K562 (cell line): ENCODE measurements around the gene ALDH9A1. TPM values are rescaled to one million over a fixed set of nuclear protein-coding genes. Genes with fewer than 3 reads are reported as not detected.

ENCODE experiments used
- ATAC-seq: fragments of 200-7000 bp; cut with Tn5 transposase; 3 replicates; pipeline ENCODE4 v1.9.1; 2020; ENCODE audit warnings: moderate library complexity
- BruUV-seq: library from RNA; stranded (reverse); fragments of 400-500 nt; replicated peaks from 2 replicates; lab custom pipeline; 2021; lab: Mats Ljungman, UMichigan
- CTCF ChIA-PET: fragments of 300-600 bp; formaldehyde crosslinking; extraction: SDS; loops from one replicate; lab custom pipeline; 2021; ENCODE audit warnings: low intra/inter-chr PET ratio; lab: Yijun Ruan, JAX
- POLR2A ChIA-PET: fragments of 300-600, 350-650 bp; sonication (Branson Sonifier 250); formaldehyde crosslinking; extraction: SDS; loops from one replicate; lab custom pipeline; 2021; ENCODE audit warnings: antibody characterized with exemption, inconsistent platforms; lab: Yijun Ruan, JAX
- DNase-seq, 4 experiments: peaks; one replicate each; pipeline versions ENCODE4 v3.0.0 to v3.0.0-alpha.2; 2011 to 2018; ENCODE audit warnings: low spot score in 3 of 4, mixed read lengths in 3 of 4; ENCODE audit errors: extremely low read depth in 1 of 4
- FAIRE-seq: peaks from 2 replicates; lab custom pipeline; 2011; peaks lifted over from hg19 to GRCh38; lab: Jason Lieb, UNC
- H2AFZ ChIP-seq: 2 replicates; pipeline ENCODE4 v1.6.0; 2011; ENCODE audit warnings: low read depth, low read length, control low read depth, inconsistent platforms
- H3K27ac ChIP-seq: fragments of 200-600 bp; 3 replicates; pipeline ENCODE4 v1.8.0; 2011; ENCODE audit warnings: low read depth, mild to moderate bottlenecking, control low read depth, inconsistent platforms, low read length, moderate library complexity, mixed read lengths; ENCODE audit errors: extremely low read depth
- H3K27me3 ChIP-seq, 2 experiments: fragments of 300-600 bp in 1 of 2; 2 replicates in 1 of 2; 3 replicates in 1 of 2; pipeline versions ENCODE4 v1.6.0 to v1.8.0; 2011; ENCODE audit warnings: inconsistent platforms in 2 of 2, low read length in 2 of 2, mild to moderate bottlenecking in 1 of 2, mixed read lengths in 1 of 2, moderate library complexity in 1 of 2; ENCODE audit not compliant: control insufficient read depth in 2 of 2, insufficient read depth in 2 of 2
- H3K36me3 ChIP-seq: fragments of 300-600 bp; 3 replicates; pipeline ENCODE4 v1.8.0; 2011; ENCODE audit warnings: mild to moderate bottlenecking, low read length, inconsistent platforms; ENCODE audit not compliant: control insufficient read depth, insufficient read depth
- H3K4me1 ChIP-seq, 2 experiments: fragments of 200-600 bp in 1 of 2; replicated peaks in 1 of 2; 2 replicates in 1 of 2; 3 replicates in 1 of 2; pipeline versions ENCODE4 v1.5.1 to v1.8.0; 2011; ENCODE audit warnings: inconsistent platforms in 2 of 2, low read length in 2 of 2, mild to moderate bottlenecking in 1 of 2, mixed read lengths in 1 of 2, moderate library complexity in 1 of 2; ENCODE audit not compliant: control insufficient read depth in 2 of 2, insufficient read depth in 2 of 2
- H3K4me2 ChIP-seq: 2 replicates; pipeline ENCODE4 v1.6.1; 2011; ENCODE audit warnings: low read length, control low read depth, inconsistent platforms, mixed read lengths; ENCODE audit not compliant: insufficient read depth
- H3K4me3 ChIP-seq: fragments of 200-600 bp; sonication (generic), shearing (Covaris generic); 2 replicates; pipeline ENCODE4 v1.5.1; 2016; ENCODE audit warnings: control low read depth, inconsistent platforms
- H3K79me2 ChIP-seq: fragments of 200-600 bp; 3 replicates; pipeline ENCODE4 v1.8.0; 2011; ENCODE audit warnings: low read length, inconsistent platforms; ENCODE audit not compliant: control insufficient read depth, insufficient read depth
- H3K9ac ChIP-seq, 2 experiments: 2 replicates each; pipeline versions ENCODE4 v1.6.0 to v1.6.1; 2011; ENCODE audit warnings: low read depth in 2 of 2, low read length in 2 of 2, control low read depth in 1 of 2, inconsistent platforms in 1 of 2, mild to moderate bottlenecking in 1 of 2, mixed read lengths in 1 of 2; ENCODE audit not compliant: insufficient read depth in 1 of 2
- H3K9me1 ChIP-seq: one replicate; pipeline ENCODE4 v1.6.0; 2011; ENCODE audit warnings: inconsistent platforms, mild to moderate bottlenecking, low read length, moderate library complexity; ENCODE audit not compliant: control insufficient read depth, insufficient read depth
- H3K9me3 ChIP-seq: replicated peaks from 2 replicates; pipeline ENCODE4 v1.5.1; 2011; ENCODE audit warnings: low read depth, low read length, inconsistent platforms; ENCODE audit not compliant: control insufficient read depth, insufficient read depth
- H4K20me1 ChIP-seq: replicated peaks from 2 replicates; pipeline ENCODE4 v1.6.1; 2011; ENCODE audit warnings: low read length, inconsistent platforms, mixed read lengths; ENCODE audit not compliant: control insufficient read depth, insufficient read depth
- CCAR2 ChIP-seq: fragments of 200-400 bp; formaldehyde crosslinking; IDR thresholded peaks from 2 replicates; pipeline ENCODE4 v1.6.1; 2017; ENCODE audit warnings: mild to moderate bottlenecking, low read depth, low read length
- FOXA1 ChIP-seq: fragments of 450-650 bp; IDR thresholded peaks from 2 replicates; pipeline ENCODE4 v1.6.1; 2016; ENCODE audit warnings: mild to moderate bottlenecking, borderline replicate concordance
- HMGN3 ChIP-seq: IDR thresholded peaks from 2 replicates; pipeline ENCODE4 v1.6.1; 2011; ENCODE audit warnings: borderline replicate concordance, low read depth, mild to moderate bottlenecking, mixed read lengths, low read length; ENCODE audit not compliant: insufficient read length; ENCODE audit errors: extremely low read depth
- IRF2 ChIP-seq: sonication (generic); formaldehyde crosslinking; IDR thresholded peaks from 2 replicates; pipeline ENCODE4 v1.8.1; 2022; ENCODE audit warnings: mild to moderate bottlenecking, missing genetic modification reagents
- JUN ChIP-seq, 2 experiments: sonication (generic) in 1 of 2; formaldehyde crosslinking in 1 of 2; IDR thresholded peaks; 2 replicates each; pipeline versions ENCODE4 v1.6.1 to v1.8.0; 2012 to 2022; ENCODE audit warnings: borderline replicate concordance in 2 of 2, mild to moderate bottlenecking in 2 of 2, improper control_type of control experiment in 1 of 2, low read depth in 1 of 2, low read length in 1 of 2, missing genetic modification reagents in 1 of 2
- KDM4B ChIP-seq, 2 experiments: fragments of 450-650 bp in 1 of 2; sonication (generic) in 1 of 2; IDR thresholded peaks; 2 replicates each; pipeline ENCODE4 v1.6.1; 2016 to 2017; ENCODE audit warnings: borderline replicate concordance in 2 of 2, antibody characterized with exemption in 1 of 2, low read depth in 1 of 2, mild to moderate bottlenecking in 1 of 2
- MYC ChIP-seq, 2 experiments: fragments of 250-450 bp in 1 of 2; sonication (Bioruptor Pico) in 1 of 2; IDR thresholded peaks; 2 replicates each; pipeline versions ENCODE4 v1.5.1 to v1.6.1; 2012 to 2021; ENCODE audit warnings: low read depth in 2 of 2, borderline replicate concordance in 1 of 2, improper control_type of control experiment in 1 of 2, low read length in 1 of 2, mild to moderate bottlenecking in 1 of 2, moderate library complexity in 1 of 2
- NR2F6 ChIP-seq: fragments of 450-650 bp; formaldehyde crosslinking; IDR thresholded peaks from 2 replicates; pipeline ENCODE4 v1.4.0; 2020; ENCODE audit warnings: mild to moderate bottlenecking
- PHF20 ChIP-seq: fragments of 450-650 bp; IDR thresholded peaks from 2 replicates; pipeline ENCODE4 v1.6.1; 2018; ENCODE audit not compliant: partially characterized antibody
- TAF9B ChIP-seq: fragments of 450-650 bp; IDR thresholded peaks from 2 replicates; pipeline ENCODE4 v1.6.1; 2018; ENCODE audit warnings: mild to moderate bottlenecking; ENCODE audit not compliant: partially characterized antibody
- ZBTB1 ChIP-seq: sonication (generic); formaldehyde crosslinking; IDR thresholded peaks from 2 replicates; pipeline ENCODE4 v1.8.1; 2023; ENCODE audit warnings: missing genetic modification reagents, low read depth, mild to moderate bottlenecking, borderline replicate concordance
- ZNF766 ChIP-seq: fragments of 200-800 bp; sonication (Bioruptor generic); conservative IDR thresholded peaks from 2 replicates; pipeline ENCODE4 v1.6.1; 2016; ENCODE audit warnings: missing genetic modification characterization, missing compliant biosample characterization
- WGBS: fragments of 100-300 bp; shearing (Covaris generic); methylation state at CpG from one replicate; pipeline ENCODE4 v1.1.6; 2016; ENCODE audit warnings: low coverage, mixed read lengths; ENCODE audit not compliant: insufficient coverage; ENCODE audit errors: missing lambda C conversion rate; 5-methylcytosine and 5-hydroxymethylcytosine counted together
- in situ Hi-C: fragments of 300-500 bp; cut with MboI; formaldehyde crosslinking; loops from 4 replicates; pipeline ENCODE4 v1.15.0; 2018; ENCODE audit warnings: inconsistent platforms, mixed read lengths
- intact Hi-C: fragments of 100-400 bp; cut with micrococcal nuclease; formaldehyde crosslinking; loops from 2 replicates; pipeline ENCODE4 v1.14.2; 2022
- polyA plus RNA-seq, 8 experiments: library from polyadenylated mRNA; depleted of rRNA in 4 of 8; stranded (reverse) in 5 of 8; unstranded in 3 of 8; fragments of >200 nt; fragmentation: Nextera tagmentation in 2 of 8; fragmentation: Illumina TruSeq in 1 of 8; extraction: Ambion mirVana in 2 of 8; extraction: Trizol in 1 of 8; gene quantifications; 2 replicates each; pipeline versions ENCODE4 v1.2.1 to v1.2.3, GENCODE V29; 2011 to 2014; ENCODE audit warnings: inconsistent platforms in 1 of 8, missing spikeins in 1 of 8
- total RNA-seq, 7 experiments: library from RNA; depleted of rRNA in 6 of 7; stranded (reverse); fragments of >200 nt in 6 of 7; fragmentation: Illumina TruSeq in 2 of 7; extraction: Trizol in 2 of 7; gene quantifications; 2 replicates each; pipeline versions ENCODE4 v1.2.1 to v1.2.3, GENCODE V29; 2011 to 2021; ENCODE audit warnings: low replicate concordance in 1 of 7
- TF ChIP-seq, protein P1 (sequence below): sonication (generic); formaldehyde crosslinking; IDR thresholded peaks from 2 replicates; pipeline ENCODE4 v1.8.1; 2023; ENCODE audit warnings: mild to moderate bottlenecking, missing genetic modification reagents
- TF ChIP-seq, protein P2 (sequence below), 2 experiments: IDR thresholded peaks; 2 replicates each; pipeline ENCODE4 v1.6.1; 2011; ENCODE audit warnings: borderline replicate concordance in 1 of 2, control low read depth in 1 of 2, low read depth in 1 of 2, low read length in 1 of 2, mild to moderate bottlenecking in 1 of 2, mixed read lengths in 1 of 2, moderate library complexity in 1 of 2; ENCODE audit not compliant: insufficient read depth in 1 of 2, insufficient read length in 1 of 2, poor library complexity in 1 of 2, severe bottlenecking in 1 of 2; ENCODE audit errors: extremely low read depth in 1 of 2
- TF ChIP-seq, protein P3 (sequence below): fragments of 250-450 bp; sonication (Bioruptor Pico); IDR thresholded peaks from 2 replicates; pipeline ENCODE4 v1.8.0; 2022; ENCODE audit warnings: moderate library complexity, mild to moderate bottlenecking, inconsistent platforms

The ALDH9A1 gene
- total and polyA plus RNA-seq, 9 of the 15 experiments (the other 6 are each of a cell fraction or from before 2014, with no cell fraction given): 26.5 to 54.3 (median 39.2) TPM

DNA sequence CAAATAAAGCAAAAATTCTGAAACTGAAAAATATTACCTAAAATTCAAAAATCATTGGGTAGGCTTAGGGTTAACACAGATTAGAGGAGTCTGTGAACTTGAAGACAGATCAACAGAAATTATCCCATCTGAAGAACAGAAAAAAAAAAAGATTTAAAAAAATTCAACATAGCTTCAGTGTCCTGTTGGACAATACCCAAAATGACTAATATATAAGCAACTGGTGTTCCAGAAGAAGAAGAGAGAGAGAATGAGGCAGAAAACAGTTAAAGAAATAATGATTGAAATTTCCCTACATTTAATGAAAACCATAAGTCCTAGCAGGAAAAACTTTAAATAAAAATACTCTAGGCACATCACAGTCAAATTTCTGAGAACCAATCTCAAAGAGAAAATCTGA, 38.8 kb upstream of the ALDH9A1 start (continued):
- TF ChIP-seq JUN (IDR thresholded peaks at IDR 0.05; ENCODE audit: borderline replicate concordance, low read depth, low read length) (no peak), JUN (CRISPR knock-in tag; IDR thresholded peaks at IDR 0.05; ENCODE audit: borderline replicate concordance) (no peak), ZBTB1 (CRISPR knock-in tag) (no peak)
- TF ChIP-seq, protein P1, sequence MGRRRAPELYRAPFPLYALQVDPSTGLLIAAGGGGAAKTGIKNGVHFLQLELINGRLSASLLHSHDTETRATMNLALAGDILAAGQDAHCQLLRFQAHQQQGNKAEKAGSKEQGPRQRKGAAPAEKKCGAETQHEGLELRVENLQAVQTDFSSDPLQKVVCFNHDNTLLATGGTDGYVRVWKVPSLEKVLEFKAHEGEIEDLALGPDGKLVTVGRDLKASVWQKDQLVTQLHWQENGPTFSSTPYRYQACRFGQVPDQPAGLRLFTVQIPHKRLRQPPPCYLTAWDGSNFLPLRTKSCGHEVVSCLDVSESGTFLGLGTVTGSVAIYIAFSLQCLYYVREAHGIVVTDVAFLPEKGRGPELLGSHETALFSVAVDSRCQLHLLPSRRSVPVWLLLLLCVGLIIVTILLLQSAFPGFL (CRISPR knock-in tag): no peak

DNA sequence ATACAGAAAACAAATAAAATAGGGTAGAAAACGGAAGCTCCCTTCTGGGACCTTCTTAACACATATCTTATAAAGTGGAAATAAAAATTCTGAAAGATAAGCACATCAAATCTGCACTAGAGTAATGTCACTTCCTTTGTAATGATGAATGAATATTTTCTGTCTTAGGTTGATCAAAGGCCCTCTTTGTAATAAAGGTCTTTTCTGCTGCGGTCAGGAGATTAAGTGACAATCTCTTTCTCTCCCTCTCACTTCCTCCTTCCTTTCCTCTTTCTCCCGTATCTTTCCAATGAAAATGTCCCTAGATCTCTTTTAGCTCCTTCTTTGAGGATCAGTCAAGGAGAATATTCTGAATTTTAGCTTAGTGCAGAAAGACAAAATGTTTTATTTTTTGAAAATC, 36.5 kb upstream of the ALDH9A1 start:
- Histone ChIP-seq H3K27ac (no peak overlapping the region), H3K36me3 (peaks cover 51% of the 10 kb centered on the region; the same call in 1 of the 3 replicates), H2AFZ (no peak overlapping the region), H4K20me1 (no peaks in the 10 kb centered on the region), H3K4me3 (no peak overlapping the region), H3K4me1 (no peaks in the 10 kb centered on the region), H3K27me3 (no peaks in the 10 kb centered on the region), H3K9ac (no peak overlapping the region), H3K4me2 (no peak overlapping the region), H3K9me1 (no peaks in the 10 kb centered on the region), H3K9me3 (no peaks in the 10 kb centered on the region), H3K79me2 (no peaks in the 10 kb centered on the region)
- no peak for ATAC-seq
- POLR2A ChIA-PET: interaction anchor here (1.5 to 1.6 kb wide), 2 partner anchors 11 to 34 kb away, joined by 4 read pairs; no protein-coding TSS in a partner anchor
- no TSS peak for BruUV-seq
- TF ChIP-seq KDM4B (IDR thresholded peaks at IDR 0.05; ENCODE audit: borderline replicate concordance in 2 of 2, low read depth in 1 of 2) (no peak), FOXA1 (no peak), IRF2 (CRISPR knock-in tag) (no peak), TAF9B (no peak), ZNF766 (no peak), NR2F6 (CRISPR knock-in tag) (no peak), PHF20 (no peak), HMGN3 (no peak), CCAR2 (no peak), MYC (IDR thresholded peaks at IDR 0.05; ENCODE audit: low read depth, low read length) (no peak), MYC (CRISPR knock-in tag; IDR thresholded peaks at IDR 0.05; ENCODE audit: borderline replicate concordance, low read depth) (no peak)
- TF ChIP-seq, protein P2, sequence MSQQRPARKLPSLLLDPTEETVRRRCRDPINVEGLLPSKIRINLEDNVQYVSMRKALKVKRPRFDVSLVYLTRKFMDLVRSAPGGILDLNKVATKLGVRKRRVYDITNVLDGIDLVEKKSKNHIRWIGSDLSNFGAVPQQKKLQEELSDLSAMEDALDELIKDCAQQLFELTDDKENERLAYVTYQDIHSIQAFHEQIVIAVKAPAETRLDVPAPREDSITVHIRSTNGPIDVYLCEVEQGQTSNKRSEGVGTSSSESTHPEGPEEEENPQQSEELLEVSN (IDR thresholded peaks at IDR 0.05; ENCODE audit: borderline replicate concordance in 1 of 2, extremely low read depth in 1 of 2, insufficient read depth in 1 of 2, insufficient read length in 1 of 2, low read depth in 1 of 2, low read length in 1 of 2, poor library complexity in 1 of 2, severe bottlenecking in 1 of 2): no peak
- TF ChIP-seq, protein P3, sequence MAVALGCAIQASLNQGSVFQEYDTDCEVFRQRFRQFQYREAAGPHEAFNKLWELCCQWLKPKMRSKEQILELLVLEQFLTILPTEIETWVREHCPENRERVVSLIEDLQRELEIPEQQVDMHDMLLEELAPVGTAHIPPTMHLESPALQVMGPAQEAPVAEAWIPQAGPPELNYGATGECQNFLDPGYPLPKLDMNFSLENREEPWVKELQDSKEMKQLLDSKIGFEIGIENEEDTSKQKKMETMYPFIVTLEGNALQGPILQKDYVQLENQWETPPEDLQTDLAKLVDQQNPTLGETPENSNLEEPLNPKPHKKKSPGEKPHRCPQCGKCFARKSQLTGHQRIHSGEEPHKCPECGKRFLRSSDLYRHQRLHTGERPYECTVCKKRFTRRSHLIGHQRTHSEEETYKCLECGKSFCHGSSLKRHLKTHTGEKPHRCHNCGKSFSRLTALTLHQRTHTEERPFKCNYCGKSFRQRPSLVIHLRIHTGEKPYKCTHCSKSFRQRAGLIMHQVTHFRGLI (CRISPR knock-in tag): no peak
- in situ Hi-C loops: no loop called here
- WGBS: 95% methylated on average over 3 of the region's 3 CpGs
- no peak for FAIRE-seq
- no peak for DNase-seq
- CTCF ChIA-PET: no interaction called here
- intact Hi-C loops: no loop called here
